Fibroblast of pulmonary artery (primary cell): ENCODE data around the gene ROS1.
"Not testable (repeated sequence)": the region's sequence is repeated elsewhere in the genome, so short reads cannot be mapped to it uniquely, and the experiment has no call there.

Experiments
- DNase-seq: peaks from one replicate; pipeline ENCODE4 v3.0.0-alpha.2; 2010; ENCODE audit warnings: low read depth
- H3K4me3 ChIP-seq: replicated peaks from 2 replicates; pipeline ENCODE4 v1.5.1; 2011; ENCODE audit warnings: low read depth, mild to moderate bottlenecking, control low read depth, low read length, moderate library complexity
- CTCF ChIP-seq: IDR thresholded peaks from 2 replicates; pipeline ENCODE4 v1.5.1; 2011; ENCODE audit warnings: mild to moderate bottlenecking, control low read depth, low read length, inconsistent platforms; ENCODE audit errors: missing control alignments

ROS1 gene

GRCh38 chr6:117253785-117254184 lies 172.0 kb downstream of the ROS1 start:
- H3K4me3 ChIP-seq, result no peak overlapping the region
- DNase-seq, result no peak
- no peak for TF ChIP-seq CTCF

- DNase-seq, H3K4me3 ChIP-seq: not testable (repeated sequence)
Measured at GRCh38 chr6:117244979-117245378, 180.8 kb downstream of the ROS1 start.

- H3K4me3 ChIP-seq, result not testable (repeated sequence)
Measured at GRCh38 chr6:117244571-117244970, 181.2 kb downstream of the ROS1 start.

More at GRCh38 chr6:117244571-117244970, 181.2 kb downstream of the ROS1 start:
- not testable (repeated sequence) for DNase-seq
